GM19193 (cell line): ENCODE data around the gene TMPRSS3.

ENCODE experiments used
- POLR2A ChIP-seq: IDR thresholded peaks from 4 replicates; pipeline ENCODE4 v1.6.1; 2011; ENCODE audit not compliant: insufficient read depth, insufficient read length; ENCODE audit errors: extremely low read depth

TMPRSS3 gene

DNA sequence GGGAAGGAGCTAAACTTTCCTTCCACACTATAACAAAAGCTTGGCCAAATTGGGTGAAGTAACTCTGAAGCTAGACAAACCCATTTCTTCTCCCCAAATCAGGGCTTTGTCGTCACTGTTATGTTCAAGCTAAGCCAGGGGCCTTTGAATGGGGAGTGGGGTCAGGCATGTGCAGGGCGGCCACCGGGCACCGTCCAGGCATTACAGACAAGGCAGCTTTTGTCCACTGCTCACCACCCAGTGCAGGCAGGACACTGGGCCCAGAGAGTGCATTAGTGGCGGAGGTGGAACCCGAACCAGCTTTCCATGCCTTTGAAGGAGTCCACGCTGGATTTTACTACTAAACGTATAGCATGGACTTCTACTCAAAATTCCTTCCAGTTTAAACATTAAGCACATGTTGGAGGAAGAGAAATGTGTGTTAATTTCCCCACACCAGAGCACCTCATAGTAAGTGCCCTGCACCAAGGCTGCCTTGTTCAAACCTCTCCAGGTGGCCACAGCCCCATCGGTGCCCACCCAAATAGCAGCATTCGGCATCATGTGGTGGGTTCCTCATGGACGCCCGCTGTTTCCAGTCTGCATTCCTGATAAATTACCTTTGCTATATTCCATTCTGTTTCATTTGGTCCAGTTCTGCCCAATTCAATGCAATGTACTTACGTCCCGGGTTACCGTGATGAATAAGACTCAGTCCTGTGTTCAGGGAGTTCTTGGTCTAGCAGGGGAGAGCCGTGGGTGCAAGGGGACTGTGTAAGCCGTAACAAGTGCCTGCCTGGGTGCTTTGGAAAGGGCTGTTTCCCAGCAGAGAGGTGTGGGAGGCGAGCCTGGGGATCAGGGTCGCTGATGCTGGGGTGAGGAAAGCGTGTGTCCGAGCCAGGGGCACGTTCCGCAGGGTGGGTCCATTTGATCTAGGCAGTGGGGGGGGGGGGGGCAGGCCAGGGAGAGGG, 9.5 kb upstream of the TMPRSS3 start:
- TF ChIP-seq POLR2A = no peak

DNA sequence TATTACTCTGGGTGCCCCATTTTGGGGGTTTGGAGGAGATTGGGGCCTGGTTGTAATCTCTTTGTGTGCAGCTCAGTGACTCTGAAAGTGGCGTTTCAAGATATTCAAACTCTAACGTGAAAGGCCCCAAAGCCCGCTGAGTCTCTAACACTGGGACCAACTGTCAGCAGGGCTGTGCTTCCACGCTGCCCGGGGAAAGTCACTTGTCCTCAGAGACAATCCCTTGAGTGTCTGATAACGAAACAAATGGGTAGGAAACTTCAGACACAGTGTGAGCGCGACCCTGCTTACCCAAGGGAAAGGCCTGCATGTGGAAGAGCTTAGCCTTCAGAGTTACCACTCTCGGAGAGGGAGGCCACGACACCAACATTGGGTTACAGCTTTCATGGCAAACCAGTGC, 8.7 kb upstream of the TMPRSS3 start:
- TF ChIP-seq POLR2A = no peak

DNA sequence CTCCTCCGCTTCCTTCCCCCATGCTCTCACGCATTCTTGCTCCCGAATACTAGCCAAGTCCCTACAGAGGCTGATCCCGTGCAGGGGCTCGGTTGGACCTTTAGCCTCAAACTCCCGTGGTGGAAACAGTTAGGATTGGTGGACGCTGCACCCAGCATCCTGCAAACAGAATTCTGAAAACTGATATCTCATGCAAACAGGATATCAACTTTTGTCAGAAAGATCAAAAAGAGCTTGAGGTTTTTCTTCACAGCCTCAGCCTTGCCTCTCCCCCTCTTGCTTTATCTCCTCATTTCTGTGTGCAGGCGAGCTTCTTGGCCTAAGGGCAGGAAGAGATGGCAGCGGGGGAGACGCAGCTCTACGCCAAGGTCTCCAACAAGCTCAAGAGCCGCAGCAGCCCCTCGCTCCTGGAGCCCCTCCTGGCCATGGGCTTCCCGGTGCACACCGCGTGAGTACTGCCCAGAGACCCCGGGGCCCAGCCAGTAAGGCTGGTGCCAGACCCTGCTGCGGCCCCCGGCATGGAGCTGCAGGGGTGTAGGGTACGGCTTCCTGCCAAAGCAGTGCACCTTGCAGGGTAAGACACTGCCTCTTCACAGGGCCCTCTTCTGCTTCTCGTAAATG, 7.9 kb upstream of the TMPRSS3 start, which contains the start of gene UBASH3A:
UBASH3A (plus strand) TSS at position 292 of the 621 bp plus-strand sequence; CDS start at position 336, 44 bp downstream.
- no peak for TF ChIP-seq POLR2A

DNA sequence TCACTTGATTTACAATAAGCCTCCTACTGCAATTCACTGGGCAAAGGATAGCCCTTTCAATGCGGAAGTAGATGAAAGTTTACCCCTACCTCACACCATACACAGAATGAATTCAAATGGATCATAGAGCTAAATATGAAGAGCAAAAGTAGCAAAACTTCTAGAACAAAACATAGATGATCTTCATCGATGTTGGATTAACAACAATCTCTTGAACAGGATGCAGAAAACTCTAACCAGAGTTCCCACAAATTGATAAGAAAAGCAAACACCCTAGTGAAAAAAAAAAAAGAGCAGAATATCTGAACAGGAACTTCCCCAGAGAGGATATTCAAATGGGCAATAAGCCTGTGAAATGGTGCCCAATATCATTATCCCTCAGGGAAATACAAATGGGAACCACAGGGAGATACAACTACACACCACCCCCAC, 6.0 kb upstream of the TMPRSS3 start:
- TF ChIP-seq POLR2A = no peak

DNA sequence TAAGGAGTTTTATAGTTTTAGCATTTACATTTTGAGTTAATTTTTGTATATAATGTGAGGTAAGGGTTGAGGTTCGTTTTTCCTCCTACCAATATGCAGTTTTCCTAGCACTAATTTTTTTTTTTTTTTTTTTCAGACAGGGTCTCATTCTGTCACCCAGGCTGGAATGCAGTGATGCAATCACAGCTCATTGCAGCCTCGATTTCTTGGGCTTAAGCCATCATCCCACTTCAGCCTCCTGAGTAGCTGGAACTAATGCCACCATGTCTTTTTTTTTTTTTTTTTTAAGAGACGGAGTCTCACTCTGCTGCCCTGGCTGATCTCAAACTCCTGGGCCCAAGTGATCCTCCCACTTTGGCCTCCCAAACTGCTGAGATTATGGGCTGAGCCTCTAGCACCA, 5.3 kb upstream of the TMPRSS3 start:
- TF ChIP-seq POLR2A = no peak

DNA sequence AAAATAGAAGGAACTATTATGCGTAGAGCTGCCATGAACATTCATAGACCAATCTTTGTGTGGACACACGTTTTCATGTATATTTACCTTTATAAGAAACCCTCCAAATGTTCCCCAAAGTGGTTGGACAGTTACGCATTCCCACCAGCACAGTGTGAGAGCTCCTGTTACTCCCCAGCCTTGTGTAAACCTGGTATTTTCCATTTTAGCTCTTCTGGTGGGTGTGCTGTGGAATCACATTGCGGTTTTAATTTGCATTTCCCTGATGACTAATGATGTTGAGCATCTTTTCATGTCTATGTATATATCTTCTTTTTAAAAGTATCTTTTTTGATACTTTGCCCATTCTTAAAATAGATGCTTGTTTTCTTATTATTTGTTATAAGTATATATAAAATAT, 4.7 kb upstream of the TMPRSS3 start:
- TF ChIP-seq POLR2A = no peak

DNA sequence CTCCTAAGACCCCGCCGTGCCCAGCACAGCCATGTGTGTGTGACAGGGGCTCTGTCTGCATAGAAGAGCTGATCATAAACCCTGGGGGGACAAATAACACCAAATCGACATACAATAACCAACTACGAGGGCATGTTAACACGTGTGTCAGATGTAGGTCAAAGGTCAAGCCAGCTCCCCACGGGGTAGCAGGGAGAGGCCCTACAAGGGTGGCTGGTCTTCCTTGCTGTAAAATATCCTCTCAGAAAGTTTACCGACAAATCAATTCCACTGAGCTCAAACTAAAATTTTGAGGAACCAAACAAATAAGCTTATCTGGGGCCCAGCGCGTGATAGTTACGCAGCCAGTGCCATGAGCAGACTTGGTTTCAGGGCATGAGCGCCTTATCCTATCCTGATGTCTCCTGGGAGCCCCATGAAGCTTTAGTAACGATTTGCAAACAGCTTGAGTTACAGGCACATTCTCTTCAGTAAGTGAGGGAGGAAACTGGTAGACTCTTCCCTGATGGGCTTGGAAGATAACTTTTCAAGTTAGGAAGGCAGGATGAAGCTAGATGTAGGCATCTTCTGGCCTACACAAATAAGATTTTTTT, 2.7 kb upstream of the TMPRSS3 start:
- TF ChIP-seq POLR2A = no peak

DNA sequence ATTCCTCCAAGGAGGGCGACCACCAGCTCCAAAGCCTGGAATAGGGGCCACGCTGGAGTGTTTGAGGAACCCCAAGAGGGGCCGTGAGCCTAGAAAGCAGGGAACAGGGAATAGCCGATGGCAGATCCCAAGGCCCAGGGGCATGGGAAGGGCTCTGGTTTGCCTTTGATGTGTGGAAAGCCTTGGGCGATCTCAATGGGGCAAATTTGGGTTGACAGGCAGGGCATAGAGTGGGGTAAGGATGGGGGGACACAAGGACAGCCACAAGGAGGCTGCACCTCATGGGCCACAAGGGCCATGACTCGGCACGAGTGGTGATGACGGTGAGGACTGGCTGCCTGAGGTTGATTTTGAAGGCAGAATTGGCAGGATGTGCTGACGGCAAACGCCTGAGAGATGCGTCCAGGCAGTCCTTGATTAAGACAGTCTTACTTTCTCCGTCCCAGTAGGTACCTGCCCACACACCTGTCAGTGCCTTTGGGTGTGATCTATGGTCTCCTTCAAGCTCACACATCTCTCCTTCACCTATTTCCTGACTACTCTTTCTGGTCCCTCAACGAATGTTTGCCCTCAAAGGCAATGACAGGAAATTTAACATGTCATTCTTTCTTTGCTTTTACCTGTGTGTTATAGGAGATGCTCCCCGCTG, 2.0 kb upstream of the TMPRSS3 start:
- TF ChIP-seq POLR2A = no peak

DNA sequence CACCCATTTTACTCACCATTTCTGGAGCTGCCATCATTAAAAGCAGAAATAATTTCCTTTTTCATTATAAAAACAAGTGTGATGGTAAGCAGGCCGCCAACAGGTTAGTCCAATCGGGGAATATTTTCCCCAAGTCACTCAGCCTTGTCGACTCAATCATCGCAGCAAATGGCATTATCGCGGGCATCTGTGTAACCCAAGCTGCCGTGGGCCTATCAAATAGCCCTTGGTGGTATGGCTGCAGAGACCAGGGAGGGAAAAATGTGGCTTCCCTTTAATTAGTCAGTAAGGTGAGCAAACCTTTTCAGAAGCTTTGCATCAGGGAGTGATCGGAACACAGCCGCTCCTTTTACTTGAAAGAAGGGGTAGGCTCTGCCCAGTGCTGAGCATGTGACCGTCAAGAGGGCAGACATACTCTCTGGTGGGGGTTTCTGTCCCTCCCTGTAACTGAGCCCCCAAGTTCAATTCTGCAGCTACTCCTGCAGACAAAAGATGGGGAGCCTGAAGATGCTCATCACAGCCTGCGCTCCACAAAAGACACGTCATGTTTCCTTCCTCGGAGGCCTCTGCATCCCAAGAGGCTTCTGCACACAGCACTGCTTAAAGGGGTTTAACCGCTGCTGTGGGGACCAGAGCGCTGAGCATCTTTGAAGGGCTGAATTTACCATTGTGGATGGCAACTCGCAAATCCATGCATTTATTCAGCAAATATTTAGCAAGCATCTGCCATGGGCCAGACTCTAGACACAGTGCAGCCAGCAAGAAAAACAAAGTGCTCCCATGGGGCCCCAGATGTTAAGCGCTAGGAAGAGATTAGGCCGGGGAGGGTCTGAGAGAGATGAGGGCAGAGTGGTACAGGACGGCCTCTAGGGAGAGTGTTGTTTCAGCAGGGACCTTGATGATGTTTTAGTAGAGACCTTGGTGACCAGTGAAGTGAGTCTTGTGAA, 1.2 kb upstream of the TMPRSS3 start:
- no peak for TF ChIP-seq POLR2A

DNA sequence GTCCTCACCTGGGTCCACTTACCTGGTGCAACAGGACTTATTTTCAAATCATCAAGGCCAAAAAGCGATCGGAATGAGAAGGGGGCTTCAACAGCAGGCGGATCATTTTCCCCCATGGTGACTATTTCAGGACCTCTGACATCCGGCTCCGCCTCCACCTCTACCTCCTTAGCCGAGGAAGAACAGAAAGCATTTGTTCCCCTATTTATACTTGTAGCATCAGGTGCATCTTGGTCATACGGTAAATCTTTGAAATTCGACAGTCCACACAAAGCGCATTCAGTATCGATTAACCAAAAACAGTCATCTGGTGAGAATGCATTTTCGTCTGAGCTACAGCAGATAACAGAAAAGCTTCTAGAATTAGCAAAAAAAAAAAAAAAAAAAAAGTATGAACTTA, 550 bp downstream of the TMPRSS3 start:
- TF ChIP-seq POLR2A = no peak

DNA sequence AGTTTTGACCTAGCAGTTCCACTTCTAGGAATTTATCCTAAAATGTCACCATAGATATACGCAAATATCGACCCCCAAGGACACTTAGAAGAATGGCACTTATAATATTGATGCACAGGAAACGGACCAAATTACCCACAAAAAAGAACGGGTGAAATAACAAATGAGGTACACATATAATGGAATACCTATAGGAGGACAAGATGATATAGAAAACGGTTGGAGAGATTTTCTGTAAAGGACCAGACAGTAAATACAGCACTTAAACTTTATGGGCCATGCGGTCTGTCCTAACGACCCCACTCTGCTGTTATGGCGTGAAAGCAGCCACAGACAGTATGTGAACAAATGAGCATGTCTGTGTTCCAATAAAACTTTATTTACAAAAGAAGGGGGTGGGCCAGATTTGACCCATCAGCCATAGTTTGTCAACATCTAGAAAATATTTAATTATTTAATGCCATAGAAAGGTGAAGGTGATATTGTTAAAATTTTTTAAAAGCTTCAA, 2.4 kb downstream of the TMPRSS3 start:
- TF ChIP-seq POLR2A = no peak

DNA sequence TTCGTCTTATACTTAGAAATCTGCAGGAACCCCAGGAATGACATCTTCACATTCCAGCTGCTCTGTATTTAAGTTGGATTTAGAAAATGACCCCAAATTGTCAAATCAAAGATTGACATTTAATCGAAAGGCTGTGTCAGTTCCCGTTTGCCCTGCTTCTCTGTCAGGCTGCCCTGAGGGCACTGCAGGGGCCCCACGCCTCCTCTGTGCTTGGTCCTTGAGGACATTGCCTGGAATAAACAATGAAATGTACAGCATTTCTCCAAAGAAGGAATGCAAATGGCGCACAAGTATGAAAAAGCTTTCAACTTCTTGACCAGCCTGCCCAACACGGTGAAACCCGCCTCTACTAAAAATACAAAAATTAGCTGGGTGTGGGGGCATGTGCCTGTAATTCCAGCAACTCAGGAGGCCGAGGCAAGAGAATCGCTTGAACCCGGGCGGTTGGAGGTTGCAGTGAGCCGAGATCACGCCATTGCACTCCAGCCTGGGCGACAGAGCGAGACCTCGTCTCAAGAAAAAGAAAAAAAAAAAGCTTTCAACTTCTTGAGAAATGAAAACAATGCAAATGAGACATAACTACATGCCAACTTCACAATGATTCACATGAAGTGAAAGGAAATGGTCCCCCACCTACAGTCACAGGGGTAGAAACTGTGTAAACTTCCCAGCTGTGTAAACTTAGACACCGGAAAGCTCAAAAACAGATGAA, 3.0 kb downstream of the TMPRSS3 start:
- no peak for TF ChIP-seq POLR2A

DNA sequence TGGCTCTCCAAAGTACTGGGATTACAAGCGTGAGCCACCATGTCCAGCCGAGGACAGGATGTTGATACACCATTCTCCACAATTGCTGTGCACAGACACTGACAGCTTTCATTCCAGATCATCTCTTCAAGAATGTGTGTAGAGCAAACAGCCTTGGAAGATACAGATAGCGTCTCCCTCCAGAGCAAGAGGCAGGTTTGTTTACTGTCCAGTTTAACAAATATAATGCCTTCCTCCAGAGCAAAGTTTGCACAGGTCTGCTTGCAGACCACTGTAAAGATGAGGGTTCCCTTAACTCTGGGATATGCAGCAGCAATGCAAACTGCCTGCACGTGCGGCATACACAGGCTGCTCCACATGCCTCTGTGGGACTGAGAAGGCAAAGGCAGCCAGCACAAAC, 4.6 kb downstream of the TMPRSS3 start:
- TF ChIP-seq POLR2A = no peak
